HepG2 (cell line): Measurements from ENCODE around the gene LTB4R. TPM values are rescaled to one million over a fixed set of nuclear protein-coding genes. Genes with fewer than 3 reads are reported as not detected.

ENCODE experiments used
- ARID2 ChIP-seq: sonication (generic); formaldehyde crosslinking; IDR thresholded peaks from 2 replicates; pipeline ENCODE4 v1.8.1; 2022; ENCODE audit warnings: mild to moderate bottlenecking, missing genetic modification reagents, borderline replicate concordance
- ARID3A ChIP-seq: IDR thresholded peaks from 2 replicates; pipeline ENCODE4 v1.6.1; 2012; ENCODE audit warnings: low read depth, low read length, improper control_type of control experiment
- ATF1 ChIP-seq: IDR thresholded peaks from 2 replicates; pipeline ENCODE4 v1.6.1; 2016; ENCODE audit warnings: mild to moderate bottlenecking, control low read depth
- ATF7-NPFF ChIP-seq: sonication (generic); formaldehyde crosslinking; IDR thresholded peaks from 2 replicates; pipeline ENCODE4 v1.8.1; 2023; ENCODE audit warnings: mild to moderate bottlenecking, low read depth, missing genetic modification reagents, moderate library complexity
- GABPA ChIP-seq, 2 experiments: IDR thresholded peaks; 2 replicates each; pipeline ENCODE4 v1.6.1; 2011 to 2016; ENCODE audit warnings: low read depth in 2 of 2, low read length in 1 of 2, missing biosample characterization in 1 of 2, missing genetic modification characterization in 1 of 2
- JARID2 ChIP-seq: sonication (generic); formaldehyde crosslinking; IDR thresholded peaks from 2 replicates; pipeline ENCODE4 v1.8.1; 2023; ENCODE audit warnings: missing genetic modification reagents, inconsistent platforms; ENCODE audit not compliant: insufficient replicate concordance
- KLF11 ChIP-seq: IDR thresholded peaks from 2 replicates; pipeline ENCODE4 v1.6.1; 2016; ENCODE audit warnings: missing compliant biosample characterization
- MIER2 ChIP-seq: IDR thresholded peaks from 2 replicates; pipeline ENCODE4 v1.6.1; 2016; ENCODE audit warnings: missing biosample characterization, missing genetic modification reagents
- MIXL1 ChIP-seq: IDR thresholded peaks from 2 replicates; pipeline ENCODE4 v1.6.1; 2016
- MLLT10 ChIP-seq: sonication (generic); formaldehyde crosslinking; IDR thresholded peaks from 2 replicates; pipeline ENCODE4 v1.4.0; 2020; ENCODE audit warnings: missing genetic modification reagents
- MXD3 ChIP-seq: IDR thresholded peaks from 2 replicates; pipeline ENCODE4 v1.6.1; 2016; ENCODE audit warnings: mild to moderate bottlenecking, missing biosample characterization, missing genetic modification reagents
- MXD4 ChIP-seq: IDR thresholded peaks from 2 replicates; pipeline ENCODE4 v1.6.1; 2016; ENCODE audit warnings: mild to moderate bottlenecking, missing biosample characterization, missing genetic modification reagents
- NR1H2 ChIP-seq: sonication (generic); formaldehyde crosslinking; IDR thresholded peaks from 2 replicates; pipeline ENCODE4 v1.8.1; 2022; ENCODE audit warnings: low read depth, missing genetic modification reagents, borderline replicate concordance
- RXRB ChIP-seq: IDR thresholded peaks from 2 replicates; pipeline ENCODE4 v1.6.1; 2016; ENCODE audit warnings: borderline replicate concordance, missing genetic modification reagents, missing compliant biosample characterization
- SAFB2 ChIP-seq: sonication (generic); formaldehyde crosslinking; IDR thresholded peaks from 2 replicates; pipeline ENCODE4 v1.5.1; 2020; ENCODE audit warnings: missing genetic modification reagents, low read depth, mild to moderate bottlenecking, borderline replicate concordance
- SNAI1 ChIP-seq: sonication (generic); formaldehyde crosslinking; IDR thresholded peaks from 2 replicates; pipeline ENCODE4 v1.5.0; 2020; ENCODE audit warnings: mild to moderate bottlenecking, missing genetic modification reagents, borderline replicate concordance
- SNRNP70 ChIP-seq: fragments of 200-400 bp; formaldehyde crosslinking; IDR thresholded peaks from 2 replicates; pipeline ENCODE4 v1.6.1; 2017; ENCODE audit warnings: mild to moderate bottlenecking, low read depth, low read length, moderate library complexity
- SP2 ChIP-seq: sonication (generic); formaldehyde crosslinking; IDR thresholded peaks from 2 replicates; pipeline ENCODE4 v1.5.1; 2020; ENCODE audit warnings: mild to moderate bottlenecking, missing genetic modification reagents
- TBX2 ChIP-seq: sonication (generic); formaldehyde crosslinking; IDR thresholded peaks from 2 replicates; pipeline ENCODE4 v1.5.0; 2020; ENCODE audit warnings: missing genetic modification reagents, mild to moderate bottlenecking, borderline replicate concordance
- TEAD2 ChIP-seq: sonication (generic); formaldehyde crosslinking; IDR thresholded peaks from 2 replicates; pipeline ENCODE4 v1.9.0; 2021; ENCODE audit warnings: missing genetic modification reagents
- TIGD3 ChIP-seq: sonication (generic); formaldehyde crosslinking; IDR thresholded peaks from 2 replicates; pipeline ENCODE4 v1.5.1; 2020; ENCODE audit warnings: mild to moderate bottlenecking, missing genetic modification reagents, borderline replicate concordance
- ZFP36 ChIP-seq: fragments of 150-350 bp; IDR thresholded peaks from 2 replicates; pipeline ENCODE4 v1.6.1; 2018; ENCODE audit warnings: borderline replicate concordance, low read length, low read depth; ENCODE audit not compliant: partially characterized antibody
- ZNF263 ChIP-seq: sonication (generic); formaldehyde crosslinking; IDR thresholded peaks from 2 replicates; pipeline ENCODE4 v1.4.0; 2020; ENCODE audit warnings: missing genetic modification reagents
- ZNF30 ChIP-seq: sonication (generic); formaldehyde crosslinking; IDR thresholded peaks from 2 replicates; pipeline ENCODE4 v1.5.0; 2020; ENCODE audit warnings: mild to moderate bottlenecking, missing genetic modification reagents
- ZNF431 ChIP-seq: sonication (generic); formaldehyde crosslinking; IDR thresholded peaks from 2 replicates; pipeline ENCODE4 v1.9.0; 2022; ENCODE audit warnings: missing genetic modification reagents, low read depth, mild to moderate bottlenecking, borderline replicate concordance
- ZNF557 ChIP-seq: sonication (generic); formaldehyde crosslinking; IDR thresholded peaks from 2 replicates; pipeline ENCODE4 v1.4.0; 2020; ENCODE audit warnings: missing genetic modification reagents
- ZNF724P ChIP-seq: sonication (generic); formaldehyde crosslinking; IDR thresholded peaks from 2 replicates; pipeline ENCODE4 v1.8.0; 2022; ENCODE audit warnings: missing genetic modification reagents, borderline replicate concordance
- ZSCAN21 ChIP-seq: sonication (generic); formaldehyde crosslinking; IDR thresholded peaks from 2 replicates; pipeline ENCODE4 v1.8.0; 2022; ENCODE audit warnings: mild to moderate bottlenecking, missing genetic modification reagents, moderate library complexity, borderline replicate concordance
- polyA plus RNA-seq, 8 experiments: library from polyadenylated mRNA; depleted of rRNA in 3 of 8; stranded (reverse) in 7 of 8; unstranded in 1 of 8; fragments of >200 nt; fragmentation: Illumina TruSeq in 4 of 8; extraction: Trizol in 4 of 8; gene quantifications; 2 replicates each; pipeline versions ENCODE4 v1.2.1 to v1.2.3, GENCODE V29; 2011 to 2016; ENCODE audit warnings: low read depth in 4 of 8, missing spikeins in 1 of 8, mixed read lengths in 1 of 8; ENCODE audit not compliant: insufficient read depth in 1 of 8
- total RNA-seq, 5 experiments: library from RNA; depleted of rRNA; stranded (reverse); fragments of >200 nt; fragmentation: Illumina TruSeq; extraction: Trizol; gene quantifications; 2 replicates each; pipeline ENCODE4 v1.2.3, GENCODE V29; 2016; ENCODE audit warnings: low read depth in 1 of 5

LTB4R gene
- total and polyA plus RNA-seq, 2 of the 13 experiments (the other 11 are each of a cell fraction or from before 2014, with no cell fraction given) = 3.2 to 8.2 TPM

- TF ChIP-seq ZNF431 (CRISPR knock-in tag) = no peak
- peak; percentile 87; the same call in 1 of the 2 replicates for TF ChIP-seq ZSCAN21
- no peak for TF ChIP-seq KLF11 (CRISPR knock-in tag)
- TF ChIP-seq SNAI1 (CRISPR knock-in tag) = 0 out of 2 replicates have a peak, but pooled peaks have one; percentile 16
- TF ChIP-seq MXD4 = peak; percentile 84; the same call in 1 of the 2 replicates
- TF ChIP-seq SP2 = no peak
- TF ChIP-seq MIXL1 (CRISPR knock-in tag) = peak; percentile 84
- TF ChIP-seq SNRNP70 = no peak
- TF ChIP-seq ZFP36 = peak; percentile 68
- peak; percentile 78 for TF ChIP-seq MXD3 (CRISPR knock-in tag)
- no peak for TF ChIP-seq MLLT10
- TF ChIP-seq ATF7-NPFF (CRISPR knock-in tag) = peak; percentile 68; the same call in 1 of the 2 replicates
- TF ChIP-seq SAFB2 = peak; percentile 98
- peak; percentile 85 for TF ChIP-seq RXRB (CRISPR knock-in tag)
- peak; percentile 83 for TF ChIP-seq ZNF263 (CRISPR knock-in tag)
- TF ChIP-seq TIGD3 = no peak
- TF ChIP-seq ARID3A = peak; percentile 30; the same call in 1 of the 2 replicates
- peak; percentile 94 for TF ChIP-seq JARID2
- TF ChIP-seq NR1H2 (CRISPR knock-in tag) = no peak
- TF ChIP-seq GABPA (IDR thresholded peaks at IDR 0.05; ENCODE audit: low read depth, low read length) = no peak
- TF ChIP-seq GABPA (CRISPR knock-in tag; IDR thresholded peaks at IDR 0.05; ENCODE audit: low read depth) = peak; percentile 67
- TF ChIP-seq MIER2 (CRISPR knock-in tag) = peak; percentile 85; the same call in 1 of the 2 replicates
- TF ChIP-seq ZNF724P = no peak
- TF ChIP-seq ARID2 (CRISPR knock-in tag) = peak; percentile 75; the same call in 1 of the 2 replicates
- TF ChIP-seq ATF1 = no peak
- no peak for TF ChIP-seq ZNF30 (CRISPR knock-in tag)
- TF ChIP-seq TBX2 = peak; percentile 54; the same call in 1 of the 2 replicates
- TF ChIP-seq ZNF557 (CRISPR knock-in tag) = peak; percentile 78; the same call in 1 of the 2 replicates
- TF ChIP-seq TEAD2 = peak; percentile 46; the same call in 1 of the 2 replicates
Measured at GRCh38 chr14:24365600-24366412, 54.5 kb downstream of the LTB4R start (continued).
